ENCODE results near the gene PEX5L. TPM values are rescaled to one million over a fixed set of nuclear protein-coding genes. Genes with fewer than 3 reads are reported as not detected.

The PEX5L gene
- polyA plus RNA-seq, 1 of the 3 experiments (the other 2 are of a cell fraction) = not detected

GRCh38 chr3:179953993-179954870, 82.5 kb downstream of the PEX5L start:
- CTCF ChIA-PET = interaction anchor here (1.0 kb wide), 1 partner anchor 25 kb away, joined by 4 read pairs; no protein-coding TSS in a partner anchor

GRCh38 chr3:179950840-179951239, 85.9 kb downstream of the PEX5L start:
- DNase-seq = no peak
- Histone ChIP-seq H3K4me2 (no peak overlapping the region), H3K27ac (ENCODE audit: low read depth in 2 of 2, low read length in 1 of 2) (no peak overlapping the region), H3K27me3 (ENCODE audit: insufficient read depth) (no peaks in the 10 kb centered on the region), H2AFZ (ENCODE audit: low read depth) (no peak overlapping the region), H4K20me1 (ENCODE audit: insufficient read depth) (no peaks in the 10 kb centered on the region), H3K9me2 (no peaks in the 10 kb centered on the region), H3K79me2 (ENCODE audit: insufficient read depth) (no peaks in the 10 kb centered on the region), H3K9ac (no peak overlapping the region), H3F3A (replicated peaks; ENCODE audit: insufficient read depth) (no peaks in the 10 kb centered on the region), H3K9me3 (no peaks in the 10 kb centered on the region), H3K4me3 (ENCODE audit: low read depth in 2 of 2, low read length in 1 of 2) (no peak overlapping the region), H3K36me3 (replicated peaks in 1 of 2; ENCODE audit: control insufficient read depth in 1 of 2, insufficient read depth in 2 of 2, low read length in 1 of 2) (no peaks in the 10 kb centered on the region), H3K4me1 (ENCODE audit: control insufficient read depth in 1 of 2, insufficient read depth in 2 of 2, low read depth in 1 of 2, low read length in 1 of 2) (no peaks in the 10 kb centered on the region)
- no peak for TF ChIP-seq FOXJ3 (CRISPR knock-in tag; IDR thresholded peaks at IDR 0.05)
- 44% methylated on average over 5 of the region's 5 CpGs for WGBS (ENCODE audit: low lambda C conversion rate)
- CTCF ChIA-PET = interaction anchor here (0.6 kb wide), 1 partner anchor 459 kb away, joined by 3 read pairs; no protein-coding TSS in a partner anchor
- POLR2A ChIA-PET = no interaction called here

More at GRCh38 chr3:179953993-179954870, 82.5 kb downstream of the PEX5L start:
- no peaks in the 10 kb centered on the region for H4K20me1 ChIP-seq (ENCODE audit: insufficient read depth)
- H3K4me3 ChIP-seq (ENCODE audit: low read depth in 2 of 2, low read length in 1 of 2) = no peak overlapping the region
- H3K4me2 ChIP-seq = no peak overlapping the region
- H3K4me1 ChIP-seq (ENCODE audit: control insufficient read depth in 1 of 2, insufficient read depth in 2 of 2, low read depth in 1 of 2, low read length in 1 of 2) = no peaks in the 10 kb centered on the region
- no peak overlapping the region for H3K9ac ChIP-seq
- no peak overlapping the region for H3K27ac ChIP-seq (ENCODE audit: low read depth in 2 of 2, low read length in 1 of 2)
- POLR2A ChIA-PET = no interaction called here
- H3F3A ChIP-seq (replicated peaks; ENCODE audit: insufficient read depth) = no peaks in the 10 kb centered on the region
- no peaks in the 10 kb centered on the region for H3K36me3 ChIP-seq (replicated peaks in 1 of 2; ENCODE audit: control insufficient read depth in 1 of 2, insufficient read depth in 2 of 2, low read length in 1 of 2)
- no peaks in the 10 kb centered on the region for H3K27me3 ChIP-seq (ENCODE audit: insufficient read depth)
- no peak overlapping the region for H2AFZ ChIP-seq (ENCODE audit: low read depth)
- no peaks in the 10 kb centered on the region for H3K9me2 ChIP-seq
- TF ChIP-seq TAF1 (IDR thresholded peaks at IDR 0.05; ENCODE audit: borderline replicate concordance, low read depth, low read length) (no peak), MEF2A (IDR thresholded peaks at IDR 0.05; ENCODE audit: borderline replicate concordance, low read depth) (no peak), TEAD4 (IDR thresholded peaks at IDR 0.05; ENCODE audit: borderline replicate concordance, insufficient read depth) (no peak), CHD2 (IDR thresholded peaks at IDR 0.05; ENCODE audit: low read length, partially characterized antibody) (no peak), JUND (IDR thresholded peaks at IDR 0.05) (no peak), YY1 (IDR thresholded peaks at IDR 0.05; ENCODE audit: low read depth) (no peak), TCF12 (IDR thresholded peaks at IDR 0.05) (no peak), SMC3 (IDR thresholded peaks at IDR 0.05; ENCODE audit: low read depth, low read length) (no peak)
- TF ChIP-seq, protein P1, sequence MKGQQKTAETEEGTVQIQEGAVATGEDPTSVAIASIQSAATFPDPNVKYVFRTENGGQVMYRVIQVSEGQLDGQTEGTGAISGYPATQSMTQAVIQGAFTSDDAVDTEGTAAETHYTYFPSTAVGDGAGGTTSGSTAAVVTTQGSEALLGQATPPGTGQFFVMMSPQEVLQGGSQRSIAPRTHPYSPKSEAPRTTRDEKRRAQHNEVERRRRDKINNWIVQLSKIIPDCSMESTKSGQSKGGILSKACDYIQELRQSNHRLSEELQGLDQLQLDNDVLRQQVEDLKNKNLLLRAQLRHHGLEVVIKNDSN (IDR thresholded peaks at IDR 0.05; ENCODE audit: borderline replicate concordance, low read depth) = no peak
- TF ChIP-seq, protein P2, sequence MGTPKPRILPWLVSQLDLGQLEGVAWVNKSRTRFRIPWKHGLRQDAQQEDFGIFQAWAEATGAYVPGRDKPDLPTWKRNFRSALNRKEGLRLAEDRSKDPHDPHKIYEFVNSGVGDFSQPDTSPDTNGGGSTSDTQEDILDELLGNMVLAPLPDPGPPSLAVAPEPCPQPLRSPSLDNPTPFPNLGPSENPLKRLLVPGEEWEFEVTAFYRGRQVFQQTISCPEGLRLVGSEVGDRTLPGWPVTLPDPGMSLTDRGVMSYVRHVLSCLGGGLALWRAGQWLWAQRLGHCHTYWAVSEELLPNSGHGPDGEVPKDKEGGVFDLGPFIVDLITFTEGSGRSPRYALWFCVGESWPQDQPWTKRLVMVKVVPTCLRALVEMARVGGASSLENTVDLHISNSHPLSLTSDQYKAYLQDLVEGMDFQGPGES (IDR thresholded peaks at IDR 0.05; ENCODE audit: low read depth, low read length) = no peak
- H3K79me2 ChIP-seq (ENCODE audit: insufficient read depth) = no peaks in the 10 kb centered on the region
- H3K9me3 ChIP-seq = no peaks in the 10 kb centered on the region
- no peak for DNase-seq
- WGBS (ENCODE audit: low lambda C conversion rate) = 41% methylated on average over 8 of the region's 8 CpGs

Measured in SK-N-SH (cell line).